ENCODE results near the gene FANCD2.

DNA sequence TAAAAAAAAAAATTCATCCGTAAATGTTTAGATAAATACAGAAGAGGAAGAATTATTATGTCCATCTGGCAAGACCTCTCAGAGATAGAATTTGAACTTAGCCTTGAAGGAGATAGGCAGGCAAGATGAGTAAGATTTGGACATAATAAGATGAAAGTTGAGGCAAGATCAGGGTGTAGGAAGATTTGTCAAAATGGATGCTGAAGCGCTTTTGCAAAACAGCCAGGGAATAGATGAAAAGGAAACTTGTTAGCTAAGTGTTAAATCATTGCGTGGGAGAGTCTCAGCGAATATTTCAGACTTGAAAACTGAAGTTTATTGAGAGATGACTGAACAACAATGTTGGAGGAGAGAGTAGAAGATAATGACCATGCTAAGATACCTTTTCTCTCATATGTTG, 96.5 kb downstream of the FANCD2 start:
- TF ChIP-seq, protein P1, sequence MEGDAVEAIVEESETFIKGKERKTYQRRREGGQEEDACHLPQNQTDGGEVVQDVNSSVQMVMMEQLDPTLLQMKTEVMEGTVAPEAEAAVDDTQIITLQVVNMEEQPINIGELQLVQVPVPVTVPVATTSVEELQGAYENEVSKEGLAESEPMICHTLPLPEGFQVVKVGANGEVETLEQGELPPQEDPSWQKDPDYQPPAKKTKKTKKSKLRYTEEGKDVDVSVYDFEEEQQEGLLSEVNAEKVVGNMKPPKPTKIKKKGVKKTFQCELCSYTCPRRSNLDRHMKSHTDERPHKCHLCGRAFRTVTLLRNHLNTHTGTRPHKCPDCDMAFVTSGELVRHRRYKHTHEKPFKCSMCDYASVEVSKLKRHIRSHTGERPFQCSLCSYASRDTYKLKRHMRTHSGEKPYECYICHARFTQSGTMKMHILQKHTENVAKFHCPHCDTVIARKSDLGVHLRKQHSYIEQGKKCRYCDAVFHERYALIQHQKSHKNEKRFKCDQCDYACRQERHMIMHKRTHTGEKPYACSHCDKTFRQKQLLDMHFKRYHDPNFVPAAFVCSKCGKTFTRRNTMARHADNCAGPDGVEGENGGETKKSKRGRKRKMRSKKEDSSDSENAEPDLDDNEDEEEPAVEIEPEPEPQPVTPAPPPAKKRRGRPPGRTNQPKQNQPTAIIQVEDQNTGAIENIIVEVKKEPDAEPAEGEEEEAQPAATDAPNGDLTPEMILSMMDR (conservative IDR thresholded peaks at IDR 0.05; ENCODE audit: low read depth in 2 of 2): no peak
- TF ChIP-seq, protein P2, sequence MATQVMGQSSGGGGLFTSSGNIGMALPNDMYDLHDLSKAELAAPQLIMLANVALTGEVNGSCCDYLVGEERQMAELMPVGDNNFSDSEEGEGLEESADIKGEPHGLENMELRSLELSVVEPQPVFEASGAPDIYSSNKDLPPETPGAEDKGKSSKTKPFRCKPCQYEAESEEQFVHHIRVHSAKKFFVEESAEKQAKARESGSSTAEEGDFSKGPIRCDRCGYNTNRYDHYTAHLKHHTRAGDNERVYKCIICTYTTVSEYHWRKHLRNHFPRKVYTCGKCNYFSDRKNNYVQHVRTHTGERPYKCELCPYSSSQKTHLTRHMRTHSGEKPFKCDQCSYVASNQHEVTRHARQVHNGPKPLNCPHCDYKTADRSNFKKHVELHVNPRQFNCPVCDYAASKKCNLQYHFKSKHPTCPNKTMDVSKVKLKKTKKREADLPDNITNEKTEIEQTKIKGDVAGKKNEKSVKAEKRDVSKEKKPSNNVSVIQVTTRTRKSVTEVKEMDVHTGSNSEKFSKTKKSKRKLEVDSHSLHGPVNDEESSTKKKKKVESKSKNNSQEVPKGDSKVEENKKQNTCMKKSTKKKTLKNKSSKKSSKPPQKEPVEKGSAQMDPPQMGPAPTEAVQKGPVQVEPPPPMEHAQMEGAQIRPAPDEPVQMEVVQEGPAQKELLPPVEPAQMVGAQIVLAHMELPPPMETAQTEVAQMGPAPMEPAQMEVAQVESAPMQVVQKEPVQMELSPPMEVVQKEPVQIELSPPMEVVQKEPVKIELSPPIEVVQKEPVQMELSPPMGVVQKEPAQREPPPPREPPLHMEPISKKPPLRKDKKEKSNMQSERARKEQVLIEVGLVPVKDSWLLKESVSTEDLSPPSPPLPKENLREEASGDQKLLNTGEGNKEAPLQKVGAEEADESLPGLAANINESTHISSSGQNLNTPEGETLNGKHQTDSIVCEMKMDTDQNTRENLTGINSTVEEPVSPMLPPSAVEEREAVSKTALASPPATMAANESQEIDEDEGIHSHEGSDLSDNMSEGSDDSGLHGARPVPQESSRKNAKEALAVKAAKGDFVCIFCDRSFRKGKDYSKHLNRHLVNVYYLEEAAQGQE (IDR thresholded peaks at IDR 0.05; ENCODE audit: unreplicated experiment): no peak
- TF ChIP-seq EZH2 (IDR thresholded peaks at IDR 0.05; ENCODE audit: low read depth, unreplicated experiment): no peak
- TF ChIP-seq, protein P3, sequence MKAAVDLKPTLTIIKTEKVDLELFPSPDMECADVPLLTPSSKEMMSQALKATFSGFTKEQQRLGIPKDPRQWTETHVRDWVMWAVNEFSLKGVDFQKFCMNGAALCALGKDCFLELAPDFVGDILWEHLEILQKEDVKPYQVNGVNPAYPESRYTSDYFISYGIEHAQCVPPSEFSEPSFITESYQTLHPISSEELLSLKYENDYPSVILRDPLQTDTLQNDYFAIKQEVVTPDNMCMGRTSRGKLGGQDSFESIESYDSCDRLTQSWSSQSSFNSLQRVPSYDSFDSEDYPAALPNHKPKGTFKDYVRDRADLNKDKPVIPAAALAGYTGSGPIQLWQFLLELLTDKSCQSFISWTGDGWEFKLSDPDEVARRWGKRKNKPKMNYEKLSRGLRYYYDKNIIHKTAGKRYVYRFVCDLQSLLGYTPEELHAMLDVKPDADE (IDR thresholded peaks at IDR 0.05): no peak
- TF ChIP-seq EZH2phosphoT487 (IDR thresholded peaks at IDR 0.05; ENCODE audit: unreplicated experiment): no peak
- no peak for TF ChIP-seq STAT1 (IDR thresholded peaks at IDR 0.05; ENCODE audit: unreplicated experiment)
